ENCODE results near the gene KIF5A. TPM values are rescaled to one million over a fixed set of nuclear protein-coding genes. Genes with fewer than 3 reads are reported as not detected.

The KIF5A gene
- total and polyA plus RNA-seq, 2 donors (not counting 1 experiment from before 2014, with no cell fraction given), result 0.09 to 0.67 TPM

GRCh38 chr12:57613427-57614109, 63.7 kb downstream of the KIF5A start:
- Histone ChIP-seq H3K27ac (ENCODE audit: low read length in 2 of 2) (no peak overlapping the region), H3K4me2 (replicated peaks; ENCODE audit: low read depth, low read length, poor library complexity, severe bottlenecking) (peak overlapping the region; percentile 62), H4K20me1 (ENCODE audit: control insufficient read depth, insufficient read depth, low read length, poor library complexity, severe bottlenecking) (peaks cover 4% of the 10 kb centered on the region), H3K9me3 (ENCODE audit: control extremely low read depth in 1 of 3, control insufficient read depth in 2 of 3, insufficient read depth in 1 of 3, low read length in 2 of 3) (peaks cover 0 to 9% (median 0%) of the 10 kb centered on the region in 3 donors), H3K9ac (ENCODE audit: low read length) (peak overlapping the region; percentile 23), H3K4me3 (ENCODE audit: control extremely low read depth in 1 of 5, extremely low read depth in 1 of 5, insufficient read depth in 1 of 5, low read depth in 2 of 5, low read length in 4 of 5) (no peak overlapping the region), H2AFZ (ENCODE audit: insufficient read depth, low read depth, low read length, poor library complexity, severe bottlenecking) (no peak overlapping the region), H3K4me1 (ENCODE audit: control insufficient read depth in 2 of 2, insufficient read depth in 2 of 2, low read length in 2 of 2) (peaks cover 52 to 59% of the 10 kb centered on the region in 2 donors), H3K27me3 (replicated peaks in 1 of 4; ENCODE audit: control extremely low read depth in 1 of 4, control insufficient read depth in 3 of 4, insufficient read depth in 4 of 4, low read length in 3 of 4) (peaks cover 0 to 78% (median 35%) of the 10 kb centered on the region in 4 experiments), H3K36me3 (replicated peaks in 1 of 2; ENCODE audit: control extremely low read depth in 1 of 2, control insufficient read depth in 1 of 2, extremely low read depth in 1 of 2, insufficient read depth in 2 of 2, low read length in 1 of 2) (no peaks in the 10 kb centered on the region), H3K79me2 (ENCODE audit: control insufficient read depth, insufficient read depth, low read length) (no peaks in the 10 kb centered on the region)
- H3K27ac Mint-ChIP-seq, result no peak overlapping the region
- TF ChIP-seq EZH2 (IDR thresholded peaks at IDR 0.05; ENCODE audit: borderline replicate concordance, insufficient read depth, low read depth, low read length, poor library complexity, severe bottlenecking) (no peak), CTCF (IDR thresholded peaks at IDR 0.05) (no peak)
- peak overlapping the region; percentile 72 for H3K4me3 Mint-ChIP-seq
- CTCF ChIA-PET, result interaction anchor here (1.6 to 12.6 kb wide), 3 partner anchors 19 to 155 kb away, joined by 8 to 97 read pairs (median 9); partner anchors contain the start of gene B4GALNT1
- H3K4me1 Mint-ChIP-seq, result peaks cover 56% of the 10 kb centered on the region
- H3K9me3 Mint-ChIP-seq (ENCODE audit: insufficient read depth), result no peaks in the 10 kb centered on the region
- peaks cover 58% of the 10 kb centered on the region for H3K27me3 Mint-ChIP-seq
- WGBS (ENCODE audit: insufficient coverage), result 88% methylated on average over 7 of the region's 10 CpGs
- DNase-seq, result no peak
- POLR2A ChIA-PET, result no interaction called here
- no peak for ATAC-seq (ENCODE audit: low read depth)
- intact Hi-C loops (cut with micrococcal nuclease), result loop anchor here (2.0 kb wide), 2 partner anchors 19 to 23 kb away; partner anchors contain the start of genes B4GALNT1 and PIP4K2C
